Ovary (tissue), 9 donors: ENCODE data around the gene GATD1. TPM values are rescaled to one million over a fixed set of nuclear protein-coding genes. Genes with fewer than 3 reads are reported as not detected.
A peak's percentile ranks its signal among the peaks of the same experiment; 100 is the strongest.

Source experiments
- DNase-seq, 5 donors: peaks; one replicate each; pipeline ENCODE4 v3.0.0-alpha.2; 2019 to 2020
- H3K27ac ChIP-seq, 2 donors: fragments of 200-600 bp; one replicate each; pipeline versions ENCODE4 v1.5.1 to v1.8.0; 2019 to 2022
- H3K27me3 ChIP-seq: fragments of 200-600 bp; one replicate; pipeline ENCODE4 v1.8.0; 2022
- H3K36me3 ChIP-seq: fragments of 200-600 bp; sonication (generic); one replicate; pipeline ENCODE4 v1.5.1; 2019
- H3K4me1 ChIP-seq: one replicate; pipeline ENCODE4 v1.8.1; 2013; ENCODE audit warnings: mild to moderate bottlenecking, moderate library complexity; ENCODE audit not compliant: insufficient read depth
- H3K4me3 ChIP-seq: fragments of 200-600 bp; sonication (generic); one replicate; pipeline ENCODE4 v1.5.1; 2017
- H3K9me3 ChIP-seq, 2 donors: fragments of 200-600 bp in 1 of 2; sonication (generic) in 1 of 2; one replicate each; pipeline versions ENCODE4 v1.5.1 to v1.8.1; 2013 to 2019; ENCODE audit warnings: mild to moderate bottlenecking in 1 of 2, moderate library complexity in 1 of 2
- CTCF ChIP-seq, 3 donors: fragments of 450-650 bp in 2 of 3; fragments of 200-600 bp in 1 of 3; IDR thresholded peaks; one replicate each; pipeline versions ENCODE4 v1.5.1 to v1.8.0; 2016 to 2022; ENCODE audit warnings: antibody characterized with exemption in 3 of 3, mild to moderate bottlenecking in 1 of 3
- EP300 ChIP-seq: sonication (generic); formaldehyde crosslinking; IDR thresholded peaks from one replicate; pipeline ENCODE4 v1.6.1; 2017; ENCODE audit warnings: antibody characterized with exemption
- POLR2A ChIP-seq: fragments of 450-650 bp; IDR thresholded peaks from one replicate; pipeline ENCODE4 v1.6.1; 2017; ENCODE audit warnings: antibody characterized with exemption, mild to moderate bottlenecking, moderate library complexity
- WGBS, 3 donors: extraction: QIAGEN DNeasy Blood & Tissue Kit in 1 of 3; methylation state at CpG; one replicate each; pipeline versions ENCODE4 v1.1.5 to v1.1.7; 2013 to 2017; 5-methylcytosine and 5-hydroxymethylcytosine counted together
- intact Hi-C, 4 donors: fragments of 100-400 bp; cut with DNase I; formaldehyde crosslinking; loops; one replicate each; pipeline versions ENCODE4 v1.11.0 to v1.15.1; 2022 to 2023
- polyA plus RNA-seq, 2 donors: library from polyadenylated mRNA; stranded (reverse); fragments of 200-250 nt in 1 of 2; fragments of 350-450 nt in 1 of 2; fragmentation: Illumina TruSeq in 1 of 2; extraction: RNeasy Lipid Tissue Mini Kit (QIAGEN cat#74804) in 1 of 2; gene quantifications; one replicate each; pipeline ENCODE4 v1.2.3, GENCODE V29; 2013 to 2014
- total RNA-seq, 7 donors: library from RNA; depleted of rRNA in 2 of 7; stranded (reverse); fragments of >200 nt in 2 of 7; fragmentation: NEBNext Ultra II Directional in 3 of 7; extraction: Animal tissue kit (Norgen Biotek cat#: 25700) in 3 of 7; gene quantifications; one replicate each; pipeline versions ENCODE4 v1.1.0 to v1.2.4, GENCODE V29; 2016 to 2023
- donor health status: DM: no; HTN: no; CAD: no; lungs with moderate emphysema.
- donor health status: DM: no; HTN: no; CAD: no.
- donor health status: Bipolar disorder and iron deficiency.
- donor health status: DM: yes; HTN: yes; CAD: no.
- donor health status: DM: no; HTN: no; CAD: no.
- donor health status: DM: yes; HTN: yes; CAD: no.

The GATD1 gene
- total and polyA plus RNA-seq, 9 donors, result 9.4 to 79.8 (median 56.6) TPM

GRCh38 chr11:766936-767210 is 10.4 kb downstream of the GATD1 start:
- Histone ChIP-seq H3K4me3 (no peak overlapping the region), H3K27ac (no peak overlapping the region), H3K9me3 (no peaks in the 10 kb centered on the region), H3K27me3 (no peaks in the 10 kb centered on the region), H3K36me3 (no peaks in the 10 kb centered on the region), H3K4me1 (no peaks in the 10 kb centered on the region)
- 96 to 98% (median 96%) methylated on average over 2 of the region's 2 CpGs for WGBS, 3 donors
- DNase-seq, result no peak
- intact Hi-C loops, result no loop called here
- TF ChIP-seq EP300 (no peak), CTCF (IDR thresholded peaks at IDR 0.05) (no peak), POLR2A (no peak)

- no peak for DNase-seq
- 69 to 78% (median 76%) methylated on average over 11 of the region's 11 CpGs for whole genome bisulfite sequencing, 3 donors
- no peaks in the 10 kb centered on the region for H3K36me3 ChIP-seq
Observed at GRCh38 chr11:766106-766935, 11.0 kb downstream of the GATD1 start.

GRCh38 chr11:765802-766091 is 11.5 kb downstream of the GATD1 start:
- DNase-seq, result no peak
- 95 to 96% (median 95%) methylated on average over 8 of the region's 8 CpGs for WGBS, 3 donors
- Histone ChIP-seq H3K27ac (no peak overlapping the region), H3K9me3 (no peaks in the 10 kb centered on the region), H3K4me1 (no peaks in the 10 kb centered on the region), H3K4me3 (no peak overlapping the region), H3K36me3 (no peaks in the 10 kb centered on the region), H3K27me3 (no peaks in the 10 kb centered on the region)
- no peak for TF ChIP-seq CTCF (IDR thresholded peaks at IDR 0.05)
- TF ChIP-seq EP300, result no peak
- no peak for TF ChIP-seq POLR2A
- intact Hi-C loops, result no loop called here

More at GRCh38 chr11:766106-766935, 11.0 kb downstream of the GATD1 start:
- intact Hi-C loops, result no loop called here
- TF ChIP-seq EP300, result no peak
- TF ChIP-seq CTCF (IDR thresholded peaks at IDR 0.05), result no peak
- no peak for TF ChIP-seq POLR2A
- Histone ChIP-seq H3K9me3 (no peaks in the 10 kb centered on the region), H3K27me3 (no peaks in the 10 kb centered on the region), H3K4me3 (no peak overlapping the region), H3K4me1 (no peaks in the 10 kb centered on the region), H3K27ac (no peak overlapping the region)

- intact Hi-C loops, result no loop called here
- H3K27ac ChIP-seq, result no peak overlapping the region
- H3K36me3 ChIP-seq, result no peaks in the 10 kb centered on the region
- DNase-seq, result peak in 3 of 5 donors; percentile 49 to 64 (median 51)
- no peaks in the 10 kb centered on the region for H3K4me1 ChIP-seq
- H3K9me3 ChIP-seq, result no peaks in the 10 kb centered on the region
- WGBS, 3 donors, result 72 to 76% (median 74%) methylated on average over 19 of the region's 19 CpGs
- no peaks in the 10 kb centered on the region for H3K27me3 ChIP-seq
- TF ChIP-seq CTCF (IDR thresholded peaks at IDR 0.05) (peak in 2 of 3 donors; percentile 24 to 38), POLR2A (no peak)
- no peak overlapping the region for H3K4me3 ChIP-seq
Observed at GRCh38 chr11:765025-765801, 12.1 kb downstream of the GATD1 start.
